Thymus (tissue), 11 donors: ENCODE measurements around the gene ELFN2. TPM values are rescaled to one million over a fixed set of nuclear protein-coding genes. Genes with fewer than 3 reads are reported as not detected.

Experiments
- DNase-seq, 9 donors: peaks; one replicate each; pipeline ENCODE4 v3.0.0-alpha.2; 2013; ENCODE audit warnings: low spot score in 9 of 9, low read depth in 6 of 9, missing footprints in 1 of 9
- H3K27ac ChIP-seq, 2 donors: one replicate each; pipeline ENCODE4 v1.5.1; 2013; ENCODE audit warnings: control low read depth in 1 of 2, low read depth in 1 of 2, low read length in 1 of 2, mild to moderate bottlenecking in 1 of 2, moderate library complexity in 1 of 2
- H3K27me3 ChIP-seq, 2 donors: one replicate each; pipeline ENCODE4 v1.5.1; 2013; ENCODE audit warnings: low read length in 1 of 2; ENCODE audit not compliant: control insufficient read depth in 2 of 2, insufficient read depth in 1 of 2
- H3K36me3 ChIP-seq, 2 donors: one replicate each; pipeline ENCODE4 v1.5.1; 2013; ENCODE audit warnings: low read length in 1 of 2, mild to moderate bottlenecking in 1 of 2, moderate library complexity in 1 of 2; ENCODE audit not compliant: control insufficient read depth in 2 of 2, insufficient read depth in 2 of 2
- H3K4me1 ChIP-seq, 2 donors: one replicate each; pipeline ENCODE4 v1.5.1; 2013; ENCODE audit warnings: low read length in 2 of 2; ENCODE audit not compliant: control insufficient read depth in 2 of 2, insufficient read depth in 2 of 2
- H3K4me3 ChIP-seq, 2 donors: one replicate each; pipeline ENCODE4 v1.5.1; 2013; ENCODE audit warnings: low read length in 2 of 2, control low read depth in 1 of 2, mild to moderate bottlenecking in 1 of 2
- H3K9me3 ChIP-seq, 2 donors: one replicate each; pipeline ENCODE4 v1.5.1; 2013; ENCODE audit warnings: low read length in 1 of 2, mild to moderate bottlenecking in 1 of 2; ENCODE audit not compliant: control insufficient read depth in 2 of 2, insufficient read depth in 1 of 2
- WGBS: extraction: QIAGEN DNeasy Blood & Tissue Kit; methylation state at CpG from one replicate; pipeline ENCODE4 v1.1.7; 2013; 5-methylcytosine and 5-hydroxymethylcytosine counted together
- polyA plus RNA-seq: library from polyadenylated mRNA; stranded (reverse); fragments of 200-250 nt; gene quantifications from one replicate; pipeline ENCODE4 v1.2.3, GENCODE V29; 2013
- total RNA-seq: library from RNA; stranded (reverse); fragments of 120-200 nt; gene quantifications from one replicate; pipeline ENCODE4 v1.2.4, GENCODE V29; 2013
- donor health status: healthy.

Gene ELFN2
- total and polyA plus RNA-seq, 2 donors, result 0.28 to 1.5 TPM

DNA sequence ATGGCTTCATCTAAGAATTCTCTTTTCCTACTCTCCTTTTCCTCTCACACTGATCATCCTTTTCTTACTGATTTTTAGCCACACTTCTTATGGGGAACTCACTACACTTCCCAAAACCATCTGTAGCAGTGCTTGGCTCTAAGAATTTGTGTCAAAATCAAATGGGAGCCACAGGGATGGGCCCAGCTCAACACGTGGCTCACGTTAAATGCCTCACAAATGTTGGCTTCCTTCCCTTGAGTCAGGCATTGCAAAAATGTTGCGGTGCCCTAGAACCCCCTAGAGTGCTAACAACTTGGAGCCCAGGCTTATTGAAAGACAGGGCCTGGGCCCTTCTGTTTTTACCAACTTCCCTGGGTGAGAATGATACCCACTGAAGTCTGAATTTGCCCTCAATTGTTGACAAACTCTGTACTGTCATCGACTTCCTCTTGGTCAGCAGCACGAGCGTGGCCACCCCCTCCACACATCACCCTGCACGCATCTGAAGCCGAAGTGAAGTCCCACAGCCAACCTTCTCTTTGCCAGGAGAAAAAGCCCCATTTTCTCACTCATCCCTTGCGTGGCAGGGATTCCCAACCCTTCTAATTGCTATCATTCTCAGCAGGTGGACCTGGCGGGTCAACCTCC lies 69.7 kb downstream of the ELFN2 start:
- no peaks in the 10 kb centered on the region for H3K36me3 ChIP-seq
- H3K4me3 ChIP-seq, result no peak overlapping the region
- no peaks in the 10 kb centered on the region for H3K9me3 ChIP-seq
- DNase-seq, result no peak
- no peak overlapping the region for H3K27ac ChIP-seq
- no peaks in the 10 kb centered on the region for H3K27me3 ChIP-seq
- peaks cover 18 to 24% of the 10 kb centered on the region in 2 donors for H3K4me1 ChIP-seq
- 97% methylated on average over 10 of the region's 10 CpGs for WGBS

DNA sequence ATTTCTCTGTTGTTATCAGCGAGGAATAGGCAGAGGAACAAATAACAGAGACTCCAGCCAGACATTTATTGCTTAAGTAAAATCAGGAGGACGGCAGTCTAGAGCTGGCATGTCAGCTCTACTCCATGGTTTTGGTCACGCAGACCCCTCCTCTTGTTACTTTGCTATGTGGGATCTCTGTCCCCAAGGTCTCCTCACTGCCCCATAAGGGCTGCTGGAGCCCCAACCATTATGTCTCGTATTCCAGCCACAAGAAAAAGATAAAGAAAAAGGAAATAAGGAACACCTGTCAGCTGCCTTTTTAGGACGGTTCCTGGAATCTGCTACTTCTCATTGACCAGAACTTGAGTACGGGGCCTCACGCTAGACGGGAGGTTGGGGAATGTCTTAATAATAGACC lies 70.4 kb downstream of the ELFN2 start:
- H3K27ac ChIP-seq, result no peak overlapping the region
- no peaks in the 10 kb centered on the region for H3K27me3 ChIP-seq
- H3K4me3 ChIP-seq, result no peak overlapping the region
- H3K4me1 ChIP-seq, result peaks cover 11 to 18% of the 10 kb centered on the region in 2 donors
- no peaks in the 10 kb centered on the region for H3K9me3 ChIP-seq
- 84% methylated on average over 8 of the region's 8 CpGs for WGBS
- H3K36me3 ChIP-seq, result no peaks in the 10 kb centered on the region
- DNase-seq, result no peak

DNA sequence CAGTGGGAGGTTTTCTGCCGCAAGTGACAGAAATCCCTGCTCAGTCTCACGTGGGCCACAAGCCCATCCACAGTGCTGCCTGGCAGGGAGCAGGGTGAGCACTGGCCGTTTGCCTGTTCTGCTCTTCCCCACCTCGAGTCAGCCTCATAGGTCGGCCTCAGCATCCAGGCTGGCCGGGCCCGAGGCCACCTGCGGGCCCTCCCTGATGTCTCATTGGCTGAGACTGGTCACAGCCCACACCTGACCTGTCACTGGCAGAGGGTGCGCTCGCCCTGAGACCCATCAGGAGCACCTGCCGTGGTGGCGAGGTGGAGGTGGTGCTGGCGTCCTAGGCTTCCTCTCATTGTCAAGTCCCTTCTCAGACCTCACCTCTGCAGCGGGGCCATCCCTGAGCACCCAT lies 72.1 kb downstream of the ELFN2 start:
- Histone ChIP-seq H3K4me1 (peaks cover 0 to 4% of the 10 kb centered on the region in 2 donors), H3K4me3 (no peak overlapping the region), H3K9me3 (no peaks in the 10 kb centered on the region), H3K27me3 (no peaks in the 10 kb centered on the region), H3K36me3 (no peaks in the 10 kb centered on the region), H3K27ac (no peak overlapping the region)
- DNase-seq, result no peak
- 96% methylated on average over 14 of the region's 14 CpGs for WGBS

GRCh38 chr22:37354670-37355069 lies 72.6 kb downstream of the ELFN2 start:
- WGBS, result 97% methylated on average over 5 of the region's 5 CpGs

GRCh38 chr22:37354261-37354660 lies 73.0 kb downstream of the ELFN2 start:
- WGBS, result 95% methylated on average over 4 of the region's 4 CpGs
- Histone ChIP-seq H3K4me1 (peaks cover 0 to 12% of the 10 kb centered on the region in 2 donors), H3K9me3 (no peaks in the 10 kb centered on the region), H3K36me3 (no peaks in the 10 kb centered on the region), H3K4me3 (no peak overlapping the region), H3K27me3 (no peaks in the 10 kb centered on the region), H3K27ac (no peak overlapping the region)
- no peak for DNase-seq

More at GRCh38 chr22:37354670-37355069, 72.6 kb downstream of the ELFN2 start:
- DNase-seq, result no peak
- no peaks in the 10 kb centered on the region for H3K36me3 ChIP-seq
- H3K4me1 ChIP-seq, result peaks cover 0 to 8% of the 10 kb centered on the region in 2 donors
- no peak overlapping the region for H3K27ac ChIP-seq
- no peaks in the 10 kb centered on the region for H3K9me3 ChIP-seq
- H3K4me3 ChIP-seq, result no peak overlapping the region
- no peaks in the 10 kb centered on the region for H3K27me3 ChIP-seq

GRCh38 chr22:37353839-37354238 lies 73.4 kb downstream of the ELFN2 start:
- no peak overlapping the region for H3K27ac ChIP-seq
- no peak overlapping the region for H3K4me3 ChIP-seq
- H3K27me3 ChIP-seq, result no peaks in the 10 kb centered on the region
- H3K9me3 ChIP-seq, result no peaks in the 10 kb centered on the region
- 90% methylated on average over 16 of the region's 16 CpGs for WGBS
- DNase-seq, result no peak
- H3K4me1 ChIP-seq, result peaks cover 0 to 16% of the 10 kb centered on the region in 2 donors
- H3K36me3 ChIP-seq, result no peaks in the 10 kb centered on the region

DNA sequence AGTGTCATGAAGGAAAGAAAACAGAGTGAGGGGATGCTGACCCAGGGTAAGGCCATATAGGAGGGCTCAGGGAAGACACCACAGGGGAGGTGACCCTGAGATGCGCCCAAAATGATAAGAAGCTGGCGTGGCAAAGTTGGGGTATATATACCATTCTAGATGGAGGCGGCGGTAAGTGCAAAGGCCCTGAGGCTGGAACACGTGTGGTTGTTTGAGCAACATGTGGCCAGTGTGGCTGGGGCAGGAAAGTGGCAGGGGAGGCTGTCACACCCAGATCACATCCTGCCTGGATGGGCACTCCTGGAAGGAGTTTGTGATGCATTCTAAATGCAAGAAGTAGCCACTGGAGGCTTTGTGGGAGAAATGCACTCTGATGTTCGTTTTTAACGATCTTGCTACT lies 74.8 kb downstream of the ELFN2 start:
- no peak overlapping the region for H3K27ac ChIP-seq
- WGBS, result 91% methylated on average over 7 of the region's 7 CpGs
- H3K4me3 ChIP-seq, result no peak overlapping the region
- DNase-seq, result no peak
- no peaks in the 10 kb centered on the region for H3K27me3 ChIP-seq
- peaks cover 0 to 28% of the 10 kb centered on the region in 2 donors for H3K4me1 ChIP-seq
- H3K36me3 ChIP-seq, result no peaks in the 10 kb centered on the region
- no peaks in the 10 kb centered on the region for H3K9me3 ChIP-seq

DNA sequence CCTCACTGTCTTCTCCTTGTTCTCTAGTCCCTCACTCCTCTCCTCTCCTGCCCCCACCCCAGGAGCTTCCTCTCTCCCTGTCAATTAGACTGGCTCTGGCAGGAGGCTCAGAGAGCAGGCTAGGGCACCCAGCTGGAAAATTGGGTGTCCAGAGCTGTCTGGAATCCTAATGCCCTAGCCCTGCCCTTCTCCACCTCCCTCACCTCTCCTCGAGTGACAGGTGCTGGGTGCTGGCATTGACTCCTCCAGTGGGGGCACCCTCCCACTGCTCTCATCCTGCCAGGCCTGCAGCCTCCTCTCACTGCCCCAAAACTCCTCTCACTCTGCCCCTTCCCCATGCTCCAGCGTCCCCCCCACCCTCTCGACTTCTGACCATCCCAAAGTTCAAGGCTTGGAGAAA lies 76.0 kb downstream of the ELFN2 start:
- Histone ChIP-seq H3K4me3 (no peak overlapping the region), H3K4me1 (peaks cover 0 to 31% of the 10 kb centered on the region in 2 donors), H3K27me3 (no peaks in the 10 kb centered on the region), H3K9me3 (no peaks in the 10 kb centered on the region), H3K27ac (no peak overlapping the region), H3K36me3 (no peaks in the 10 kb centered on the region)
- WGBS, result 77% methylated on average over 3 of the region's 3 CpGs
- no peak for DNase-seq

DNA sequence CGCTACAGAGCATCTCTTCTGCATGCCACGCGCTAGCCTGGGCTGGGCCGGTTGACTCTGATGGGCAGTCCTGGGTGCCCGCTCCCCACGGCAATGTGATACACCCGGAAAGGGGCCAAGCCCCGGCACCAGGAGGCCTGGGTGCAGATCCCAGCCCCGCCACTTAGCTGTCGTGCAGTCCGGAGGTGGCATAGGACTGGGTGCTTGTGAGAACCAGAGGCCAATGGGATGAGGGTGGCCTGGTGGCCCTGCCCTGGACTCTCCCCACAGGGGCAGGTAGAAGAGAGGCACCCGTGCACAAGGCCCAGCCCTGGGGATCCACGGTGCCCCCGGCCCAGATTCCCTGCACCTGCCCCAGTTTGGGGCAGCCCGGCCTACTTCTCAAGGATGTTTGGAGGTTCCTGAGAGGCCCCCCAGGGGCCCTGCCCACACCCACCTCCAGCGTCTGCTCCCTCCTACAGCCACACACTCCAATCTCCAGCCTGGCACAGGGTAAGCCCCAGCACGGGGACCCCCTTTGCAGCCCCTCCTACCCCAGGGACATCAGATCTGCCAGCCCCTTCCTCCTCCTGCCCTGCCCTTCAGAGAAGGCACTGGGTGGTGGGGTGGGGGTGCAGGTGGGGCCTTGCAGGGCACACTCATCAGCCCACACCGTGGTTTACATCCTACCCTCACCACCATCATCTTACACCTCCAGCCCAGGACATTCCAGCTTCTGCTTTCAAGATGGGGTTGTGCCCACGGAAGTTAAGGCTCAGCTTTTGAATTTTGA lies 78.0 kb downstream of the ELFN2 start:
- Histone ChIP-seq H3K27ac (no peak overlapping the region), H3K4me3 (no peak overlapping the region), H3K4me1 (peaks cover 0 to 31% of the 10 kb centered on the region in 2 donors), H3K27me3 (peaks cover 0 to 2% of the 10 kb centered on the region in 2 donors), H3K36me3 (no peaks in the 10 kb centered on the region), H3K9me3 (no peaks in the 10 kb centered on the region)
- no peak for DNase-seq
- 90% methylated on average over 19 of the region's 19 CpGs for WGBS
